Measurements from ENCODE around the gene TPCN2.
"Not testable (repeated sequence)": the region's sequence is repeated elsewhere in the genome, so short reads cannot be mapped to it uniquely, and the experiment has no call there.

TPCN2 gene

GRCh38 chr11:69048694-69049489 lies at the start of gene TPCN2:
Gene TPCN2 (plus strand): TSS chr11:69048932. CDS start chr11:69048998, 66 bp downstream.
- peak within 1 kb of the TSS; percentile 77 for H3K27ac ChIP-seq (ENCODE audit: low read depth, low read length)
- H3K4me3 ChIP-seq (ENCODE audit: low read depth in 1 of 5, low read length in 5 of 5), result peak within 1 kb of the TSS; percentile 63 to 84 (median 79)
- H3K4me1 ChIP-seq (ENCODE audit: control insufficient read depth in 5 of 5, insufficient read depth in 5 of 5, low read length in 5 of 5), result peaks cover 2 to 74% (median 50%) of the 10 kb centered on the region in 5 donors
- H3K27me3 ChIP-seq (ENCODE audit: control insufficient read depth in 5 of 5, insufficient read depth in 4 of 5, low read length in 5 of 5), result no peaks in the 10 kb centered on the region
- peak within 1 kb of the TSS; percentile 63 to 96 (median 93) for H3K9ac ChIP-seq (ENCODE audit: low read length in 5 of 5)
- peaks cover 0 to 6% (median 2%) of the 10 kb centered on the region in 5 donors for H3K36me3 ChIP-seq (ENCODE audit: control insufficient read depth in 5 of 5, insufficient read depth in 5 of 5, low read length in 5 of 5)
- H3K9me3 ChIP-seq (ENCODE audit: control insufficient read depth in 5 of 5, low read length in 5 of 5), result no peaks in the 10 kb centered on the region

- Histone ChIP-seq H3K9me3 (ENCODE audit: control insufficient read depth in 5 of 5, low read length in 5 of 5) (no peaks in the 10 kb centered on the region), H3K4me3 (ENCODE audit: low read depth in 1 of 5, low read length in 5 of 5) (no peak overlapping the region), H3K9ac (ENCODE audit: low read length in 5 of 5) (no peak overlapping the region), H3K27me3 (ENCODE audit: control insufficient read depth in 5 of 5, insufficient read depth in 4 of 5, low read length in 5 of 5) (peaks cover 0 to 5% (median 2%) of the 10 kb centered on the region in 5 donors), H3K27ac (ENCODE audit: low read depth, low read length) (no peak overlapping the region), H3K36me3 (ENCODE audit: control insufficient read depth in 5 of 5, insufficient read depth in 5 of 5, low read length in 5 of 5) (peaks cover 0 to 15% (median 0%) of the 10 kb centered on the region in 5 donors), H3K4me1 (ENCODE audit: control insufficient read depth in 5 of 5, insufficient read depth in 5 of 5, low read length in 5 of 5) (peaks cover 0 to 36% (median 24%) of the 10 kb centered on the region in 5 donors)
These were observed 49.5 kb upstream of the TPCN2 start for GRCh38 chr11:68999093-68999747.

DNA sequence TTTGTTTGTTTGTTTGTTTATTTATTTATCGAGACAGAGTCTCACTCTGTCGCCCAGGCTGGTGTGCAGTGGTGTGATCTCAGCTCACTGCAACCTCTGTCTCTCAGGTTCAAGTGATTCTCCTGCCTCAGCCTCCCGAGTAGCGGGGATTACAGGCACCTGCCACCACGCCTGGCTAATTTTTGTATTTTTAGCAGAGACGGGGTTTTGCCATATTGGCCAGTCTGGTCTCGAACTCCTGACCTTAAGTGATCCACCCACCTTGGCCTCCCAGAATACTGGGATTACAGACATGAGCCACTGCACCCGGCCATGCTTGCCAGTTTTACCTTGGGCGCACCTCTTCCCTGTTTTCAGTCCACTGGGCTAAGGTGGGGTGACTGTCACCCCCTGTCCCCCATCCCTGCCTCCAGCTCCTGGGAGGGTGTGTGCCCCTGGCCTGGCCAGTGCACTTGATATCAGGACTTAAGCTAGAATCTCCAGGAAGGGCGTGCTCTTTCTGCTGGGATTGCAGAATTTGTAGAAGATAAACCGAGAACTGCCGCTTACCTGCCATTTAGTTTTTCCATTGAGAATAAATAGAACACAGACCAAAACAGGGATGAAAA lies 48.9 kb upstream of the TPCN2 start:
- not testable (repeated sequence) for H3K27me3 ChIP-seq (ENCODE audit: control insufficient read depth in 5 of 5, insufficient read depth in 4 of 5, low read length in 5 of 5); H3K9ac ChIP-seq (ENCODE audit: low read length in 5 of 5); H3K27ac ChIP-seq (ENCODE audit: low read depth, low read length); H3K9me3 ChIP-seq (ENCODE audit: control insufficient read depth in 5 of 5, low read length in 5 of 5); H3K4me3 ChIP-seq (ENCODE audit: low read depth in 1 of 5, low read length in 5 of 5)
- Histone ChIP-seq H3K4me1 (ENCODE audit: control insufficient read depth in 5 of 5, insufficient read depth in 5 of 5, low read length in 5 of 5) (peaks cover 0 to 35% (median 24%) of the 10 kb centered on the region in 5 donors), H3K36me3 (ENCODE audit: control insufficient read depth in 5 of 5, insufficient read depth in 5 of 5, low read length in 5 of 5) (peaks cover 0 to 22% (median 0%) of the 10 kb centered on the region in 5 donors)

DNA sequence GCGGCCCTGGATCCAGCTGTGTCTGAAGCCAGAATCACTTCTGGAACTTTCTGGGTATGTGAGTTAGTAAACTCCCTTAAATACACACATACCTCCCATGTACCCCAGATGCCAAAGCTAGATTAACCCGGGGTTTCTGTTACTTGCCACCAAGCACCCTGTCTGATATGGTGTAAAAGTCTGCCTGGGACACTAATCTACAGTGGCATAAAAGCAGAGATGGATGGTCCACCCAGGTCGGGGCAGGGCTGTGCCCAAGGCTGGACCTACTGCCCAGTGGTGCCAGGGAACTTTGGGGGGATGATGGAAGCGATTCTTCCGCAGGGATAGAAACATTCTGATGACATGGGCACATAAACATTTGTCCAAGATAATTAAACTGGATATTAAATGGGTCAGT lies 48.3 kb upstream of the TPCN2 start:
- peak overlapping the region in 1 of 5 donors; percentile 26 for H3K9ac ChIP-seq (ENCODE audit: low read length in 5 of 5)
- H3K36me3 ChIP-seq (ENCODE audit: control insufficient read depth in 5 of 5, insufficient read depth in 5 of 5, low read length in 5 of 5), result peaks cover 0 to 27% (median 2%) of the 10 kb centered on the region in 5 donors
- H3K4me3 ChIP-seq (ENCODE audit: low read depth in 1 of 5, low read length in 5 of 5), result no peak overlapping the region
- no peak overlapping the region for H3K27ac ChIP-seq (ENCODE audit: low read depth, low read length)
- peaks cover 0 to 35% (median 24%) of the 10 kb centered on the region in 5 donors for H3K4me1 ChIP-seq (ENCODE audit: control insufficient read depth in 5 of 5, insufficient read depth in 5 of 5, low read length in 5 of 5)
- H3K9me3 ChIP-seq (ENCODE audit: control insufficient read depth in 5 of 5, low read length in 5 of 5), result no peaks in the 10 kb centered on the region
- H3K27me3 ChIP-seq (ENCODE audit: control insufficient read depth in 5 of 5, insufficient read depth in 4 of 5, low read length in 5 of 5), result peaks cover 0 to 2% (median 0%) of the 10 kb centered on the region in 5 donors

GRCh38 chr11:69000831-69001242 lies 47.9 kb upstream of the TPCN2 start:
- peaks cover 0 to 3% (median 0%) of the 10 kb centered on the region in 5 donors for H3K27me3 ChIP-seq (ENCODE audit: control insufficient read depth in 5 of 5, insufficient read depth in 4 of 5, low read length in 5 of 5)
- H3K4me1 ChIP-seq (ENCODE audit: control insufficient read depth in 5 of 5, insufficient read depth in 5 of 5, low read length in 5 of 5), result peaks cover 0 to 35% (median 24%) of the 10 kb centered on the region in 5 donors
- H3K4me3 ChIP-seq (ENCODE audit: low read depth in 1 of 5, low read length in 5 of 5), result no peak overlapping the region
- H3K9me3 ChIP-seq (ENCODE audit: control insufficient read depth in 5 of 5, low read length in 5 of 5), result no peaks in the 10 kb centered on the region
- H3K36me3 ChIP-seq (ENCODE audit: control insufficient read depth in 5 of 5, insufficient read depth in 5 of 5, low read length in 5 of 5), result peaks cover 0 to 31% (median 4%) of the 10 kb centered on the region in 5 donors
- peak overlapping the region; percentile 32 for H3K27ac ChIP-seq (ENCODE audit: low read depth, low read length)
- H3K9ac ChIP-seq (ENCODE audit: low read length in 5 of 5), result no peak overlapping the region

DNA sequence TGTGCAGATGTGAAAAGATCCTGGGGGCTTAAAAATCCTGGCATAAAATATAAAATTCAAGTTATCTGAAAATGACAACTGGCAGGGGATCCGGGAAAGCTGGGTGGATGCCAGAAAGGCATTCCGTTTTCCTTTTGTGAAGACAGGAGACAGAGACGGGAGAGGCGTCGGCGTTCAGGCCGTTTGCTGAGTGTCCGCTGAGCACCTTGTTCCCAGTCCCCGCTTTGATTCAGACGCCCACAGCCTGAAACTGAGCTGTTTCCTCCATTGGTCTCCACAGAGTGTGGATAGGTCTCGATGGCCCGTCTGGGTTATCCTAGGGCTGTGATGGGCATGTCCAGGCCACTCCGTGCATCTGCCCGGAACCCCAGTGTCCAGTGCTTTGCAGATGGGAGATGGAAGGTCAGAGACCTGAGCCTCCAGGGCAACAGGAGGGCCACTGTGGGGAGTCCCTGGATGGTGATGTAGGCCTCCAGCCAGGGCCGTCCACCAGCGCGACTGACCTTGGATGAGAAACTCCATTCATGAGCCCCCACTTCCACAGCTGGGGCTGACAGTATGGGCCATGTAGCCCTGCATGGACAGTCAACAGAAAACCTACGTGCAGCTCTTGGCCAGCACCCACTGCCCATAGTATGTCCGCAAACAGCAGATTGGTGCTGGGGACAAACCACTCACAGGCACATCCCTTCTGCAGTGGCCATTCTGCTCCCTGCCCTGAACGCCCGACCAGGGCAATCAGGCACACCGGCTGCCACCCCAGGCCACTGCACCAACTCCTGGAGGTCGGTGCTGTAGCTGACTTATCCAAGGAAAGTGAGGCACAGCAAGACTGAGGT lies 47.3 kb upstream of the TPCN2 start:
- H3K27ac ChIP-seq (ENCODE audit: low read depth, low read length), result peak overlapping the region; percentile 32
- H3K27me3 ChIP-seq (ENCODE audit: control insufficient read depth in 5 of 5, insufficient read depth in 4 of 5, low read length in 5 of 5), result peaks cover 0 to 5% (median 0%) of the 10 kb centered on the region in 5 donors
- no peak overlapping the region for H3K4me3 ChIP-seq (ENCODE audit: low read depth in 1 of 5, low read length in 5 of 5)
- H3K36me3 ChIP-seq (ENCODE audit: control insufficient read depth in 5 of 5, insufficient read depth in 5 of 5, low read length in 5 of 5), result peaks cover 0 to 34% (median 4%) of the 10 kb centered on the region in 5 donors
- no peaks in the 10 kb centered on the region for H3K9me3 ChIP-seq (ENCODE audit: control insufficient read depth in 5 of 5, low read length in 5 of 5)
- H3K9ac ChIP-seq (ENCODE audit: low read length in 5 of 5), result no peak overlapping the region
- H3K4me1 ChIP-seq (ENCODE audit: control insufficient read depth in 5 of 5, insufficient read depth in 5 of 5, low read length in 5 of 5), result peaks cover 0 to 35% (median 24%) of the 10 kb centered on the region in 5 donors

- H3K9me3 ChIP-seq (ENCODE audit: control insufficient read depth in 5 of 5, low read length in 5 of 5), result no peaks in the 10 kb centered on the region
- H3K4me1 ChIP-seq (ENCODE audit: control insufficient read depth in 5 of 5, insufficient read depth in 5 of 5, low read length in 5 of 5), result peaks cover 0 to 39% (median 24%) of the 10 kb centered on the region in 5 donors
- no peak overlapping the region for H3K9ac ChIP-seq (ENCODE audit: low read length in 5 of 5)
- no peak overlapping the region for H3K4me3 ChIP-seq (ENCODE audit: low read depth in 1 of 5, low read length in 5 of 5)
- peaks cover 0 to 34% (median 4%) of the 10 kb centered on the region in 5 donors for H3K36me3 ChIP-seq (ENCODE audit: control insufficient read depth in 5 of 5, insufficient read depth in 5 of 5, low read length in 5 of 5)
- H3K27ac ChIP-seq (ENCODE audit: low read depth, low read length), result no peak overlapping the region
- peaks cover 0 to 5% (median 0%) of the 10 kb centered on the region in 5 donors for H3K27me3 ChIP-seq (ENCODE audit: control insufficient read depth in 5 of 5, insufficient read depth in 4 of 5, low read length in 5 of 5)
These were observed 46.6 kb upstream of the TPCN2 start for GRCh38 chr11:69002110-69002569.

GRCh38 chr11:69002570-69003231 lies 46.0 kb upstream of the TPCN2 start:
- peaks cover 0 to 43% (median 28%) of the 10 kb centered on the region in 5 donors for H3K4me1 ChIP-seq (ENCODE audit: control insufficient read depth in 5 of 5, insufficient read depth in 5 of 5, low read length in 5 of 5)
- peaks cover 0 to 34% (median 4%) of the 10 kb centered on the region in 5 donors for H3K36me3 ChIP-seq (ENCODE audit: control insufficient read depth in 5 of 5, insufficient read depth in 5 of 5, low read length in 5 of 5)
- H3K9ac ChIP-seq (ENCODE audit: low read length in 5 of 5), result no peak overlapping the region
- H3K27ac ChIP-seq (ENCODE audit: low read depth, low read length), result no peak overlapping the region
- no peak overlapping the region for H3K4me3 ChIP-seq (ENCODE audit: low read depth in 1 of 5, low read length in 5 of 5)
- H3K27me3 ChIP-seq (ENCODE audit: control insufficient read depth in 5 of 5, insufficient read depth in 4 of 5, low read length in 5 of 5), result peaks cover 0 to 5% (median 0%) of the 10 kb centered on the region in 5 donors
- H3K9me3 ChIP-seq (ENCODE audit: control insufficient read depth in 5 of 5, low read length in 5 of 5), result no peaks in the 10 kb centered on the region

All from subcutaneous abdominal adipose tissue (tissue), 5 donors.